CD4-positive, alpha-beta T cell treated with Interleukin-12 subunit alpha and Interleukin-12 subunit beta, for 1 hour (primary cell): ENCODE data around the gene ANAPC15.
A peak's percentile ranks its signal among the peaks of the same experiment; 100 is the strongest.

ENCODE experiments used
- DNase-seq: peaks from one replicate; pipeline ENCODE4 v3.0.0-alpha.2; 2020

ANAPC15 gene

GRCh38 chr11:72124046-72124445 lies 11.6 kb upstream of the ANAPC15 start:
- DNase-seq: no peak

GRCh38 chr11:72123117-72123653 lies 10.7 kb upstream of the ANAPC15 start:
- no peak for DNase-seq

- no peak for DNase-seq
Observed at GRCh38 chr11:72122607-72123006, 10.1 kb upstream of the ANAPC15 start.

GRCh38 chr11:72120930-72121329 lies 8.4 kb upstream of the ANAPC15 start:
- no peak for DNase-seq

- no peak for DNase-seq
Observed at GRCh38 chr11:72119198-72119597, 6.7 kb upstream of the ANAPC15 start.

- no peak for DNase-seq
Observed at GRCh38 chr11:72116019-72116755, 3.7 kb upstream of the ANAPC15 start.

- DNase-seq: no peak
Observed at GRCh38 chr11:72114570-72114969, 2.1 kb upstream of the ANAPC15 start.

GRCh38 chr11:72112978-72113808 lies 698 bp upstream of the ANAPC15 start:
- no peak for DNase-seq

GRCh38 chr11:72111300-72112142 lies 974 bp downstream of the ANAPC15 start:
- DNase-seq: no peak

- no peak for DNase-seq
Observed at GRCh38 chr11:72105888-72106287, 6.6 kb downstream of the ANAPC15 start, which contains the start of gene TOMT. TSS of gene TOMT (plus strand) at chr11:72105924. CDS start at chr11:72105952, 28 bp downstream.

GRCh38 chr11:72103754-72104167 lies 8.7 kb downstream of the ANAPC15 start:
- no peak for DNase-seq

GRCh38 chr11:72102946-72103753 lies 9.3 kb downstream of the ANAPC15 start, which contains the start of gene LAMTOR1:
TSS of gene LAMTOR1 (minus strand) at chr11:72103297. CDS start at chr11:72103224, 73 bp downstream.
- DNase-seq: peak; percentile 98

- DNase-seq: no peak
Observed at GRCh38 chr11:72102631-72102945, 9.9 kb downstream of the ANAPC15 start.

- DNase-seq: no peak
Observed at GRCh38 chr11:72102162-72102561, 10.3 kb downstream of the ANAPC15 start.

GRCh38 chr11:72100462-72100861 lies 12.0 kb downstream of the ANAPC15 start:
- DNase-seq: no peak

- no peak for DNase-seq
Observed at GRCh38 chr11:72100009-72100408, 12.5 kb downstream of the ANAPC15 start.

- DNase-seq: no peak
Observed at GRCh38 chr11:72098741-72099140, 13.8 kb downstream of the ANAPC15 start.

GRCh38 chr11:72091292-72091691 lies 21.2 kb downstream of the ANAPC15 start:
- DNase-seq: peak; percentile 76

GRCh38 chr11:72088076-72088808 lies 24.3 kb downstream of the ANAPC15 start:
- no peak for DNase-seq

- DNase-seq: no peak
Observed at GRCh38 chr11:72085621-72086351, 26.7 kb downstream of the ANAPC15 start.

GRCh38 chr11:72084965-72085364 lies 27.5 kb downstream of the ANAPC15 start:
- no peak for DNase-seq
